CD4-positive, alpha-beta memory T cell (primary cell): ENCODE measurements around the gene FBRSL1. TPM values are rescaled to one million over a fixed set of nuclear protein-coding genes. Genes with fewer than 3 reads are reported as not detected.
A peak's percentile ranks its signal among the peaks of the same experiment; 100 is the strongest.

Source experiments
- CTCF ChIA-PET: fragments of 350-600 bp; sonication (Branson Sonifier 250); formaldehyde crosslinking; loops from one replicate; lab custom pipeline; 2021; ENCODE audit warnings: inconsistent platforms; ENCODE audit not compliant: partially characterized antibody; lab: Charles Lee
- POLR2A ChIA-PET: fragments of 350-600 bp; sonication (Branson Sonifier 250); formaldehyde crosslinking; loops from one replicate; lab custom pipeline; 2021; ENCODE audit not compliant: partially characterized antibody; lab: Charles Lee
- DNase-seq, 5 donors: peaks; one replicate each; pipeline versions ENCODE4 v3.0.0 to v3.0.0-alpha.2; 2020 to 2022; ENCODE audit warnings: mixed read lengths in 1 of 5
- H3K27ac ChIP-seq: one replicate; pipeline ENCODE4 v1.7.0; 2013; ENCODE audit warnings: low read depth, low read length
- H3K27me3 ChIP-seq: 2 replicates; pipeline ENCODE4 v1.7.0; 2013; ENCODE audit warnings: mild to moderate bottlenecking, low read length, moderate library complexity; ENCODE audit not compliant: insufficient read depth
- H3K36me3 ChIP-seq: 2 replicates; pipeline ENCODE4 v1.7.0; 2013; ENCODE audit warnings: mild to moderate bottlenecking, low read length, moderate library complexity; ENCODE audit not compliant: insufficient read depth
- H3K4me1 ChIP-seq: 2 replicates; pipeline ENCODE4 v1.7.0; 2013; ENCODE audit warnings: mild to moderate bottlenecking, low read length, moderate library complexity; ENCODE audit not compliant: insufficient read depth
- H3K4me3 ChIP-seq, 2 donors: one replicate each; pipeline ENCODE4 v1.7.0; 2013; ENCODE audit warnings: low read length in 2 of 2, mild to moderate bottlenecking in 1 of 2
- H3K9me3 ChIP-seq, 2 donors: one replicate each; pipeline ENCODE4 v1.7.0; 2013; ENCODE audit warnings: low read length in 2 of 2, control low read depth in 1 of 2; ENCODE audit not compliant: control insufficient read depth in 1 of 2
- H3K27ac Mint-ChIP-seq, 7 donors: one replicate each; pipeline ENCODE4 v1.8.0; 2020 to 2021; ENCODE audit warnings: mixed read lengths in 7 of 7, mild to moderate bottlenecking in 6 of 7, inconsistent platforms in 3 of 7, moderate library complexity in 3 of 7
- H3K27me3 Mint-ChIP-seq, 2 donors: one replicate each; pipeline ENCODE4 v1.8.0; 2020 to 2021; ENCODE audit warnings: mixed read lengths in 2 of 2
- H3K36me3 Mint-ChIP-seq, 2 donors: one replicate each; pipeline ENCODE4 v1.8.0; 2020 to 2021; ENCODE audit warnings: mixed read lengths in 2 of 2, inconsistent platforms in 1 of 2, mild to moderate bottlenecking in 1 of 2
- H3K4me1 Mint-ChIP-seq, 4 donors: one replicate each; pipeline ENCODE4 v1.8.0; 2020 to 2021; ENCODE audit warnings: mixed read lengths in 4 of 4, mild to moderate bottlenecking in 1 of 4
- H3K4me3 Mint-ChIP-seq, 8 donors: one replicate each; pipeline ENCODE4 v1.8.0; 2020 to 2021; ENCODE audit warnings: mixed read lengths in 8 of 8, mild to moderate bottlenecking in 7 of 8, moderate library complexity in 6 of 8, inconsistent platforms in 3 of 8
- H3K9me3 Mint-ChIP-seq, 8 donors: one replicate each; pipeline ENCODE4 v1.8.0; 2020 to 2021; ENCODE audit warnings: mixed read lengths in 8 of 8, mild to moderate bottlenecking in 5 of 8, inconsistent platforms in 3 of 8, moderate library complexity in 1 of 8
- intact Hi-C: fragments of 100-400 bp; cut with micrococcal nuclease; formaldehyde crosslinking; loops from one replicate; pipeline ENCODE4 v1.15.1; 2023
- polyA plus RNA-seq, 2 donors: library from polyadenylated mRNA; unstranded; fragments of 300-500 nt; fragmentation: Illumina TruSeq; gene quantifications; one replicate each; pipeline ENCODE4 v1.2.3, GENCODE V29; 2021
- total RNA-seq, 2 experiments: library from RNA; stranded (reverse); gene quantifications; one replicate each; pipeline ENCODE4 v1.2.3, GENCODE V29; 2021

Gene FBRSL1
- total and polyA plus RNA-seq, 4 experiments from 2014 or later: 3.1 to 101 (median 97.3) TPM; not detected in 1

DNA sequence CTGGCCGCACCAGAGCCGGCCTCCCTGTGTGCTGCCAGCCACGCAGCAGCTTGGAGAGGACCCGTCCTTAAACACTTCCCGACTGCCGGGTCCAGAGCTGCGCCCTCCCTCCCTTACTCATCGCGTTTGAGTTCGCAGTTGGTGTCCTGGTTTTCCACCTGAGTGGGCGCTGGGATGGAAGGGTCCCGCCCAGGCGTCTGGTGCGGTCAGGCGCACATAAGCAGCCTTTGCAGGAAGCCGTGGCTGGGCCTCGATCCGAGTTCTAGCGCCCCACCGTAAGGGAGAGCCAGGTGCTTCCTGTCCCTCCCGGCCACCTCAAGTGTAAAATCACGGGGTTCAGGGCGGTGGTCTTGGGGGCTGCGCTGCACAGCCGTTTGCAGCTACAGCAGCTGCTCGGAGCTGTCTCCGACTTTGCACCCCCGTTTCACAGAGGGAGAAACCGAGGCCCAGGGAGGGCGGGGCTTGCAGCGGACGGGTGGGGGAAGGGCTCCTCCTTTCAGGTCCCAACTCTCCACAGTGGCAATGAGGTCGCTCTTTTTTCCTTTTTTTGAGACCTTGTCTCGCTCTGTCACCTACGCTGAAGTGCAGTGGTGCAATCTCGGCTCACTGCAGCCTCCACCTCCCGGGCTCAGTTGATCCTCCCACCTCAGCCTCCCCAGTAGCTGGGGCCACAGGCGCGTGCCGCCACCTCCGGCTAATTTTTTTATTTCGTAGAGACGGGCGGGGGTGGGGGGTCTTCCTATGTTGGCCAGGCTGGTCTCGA is 69.1 kb downstream of the FBRSL1 start:
- Mint-ChIP-seq H3K4me3 (peak overlapping the region; percentile 72 to 83 (median 78)), H3K27me3 (peaks cover 0 to 2% of the 10 kb centered on the region in 2 donors), H3K9me3 (no peaks in the 10 kb centered on the region), H3K4me1 (peaks cover 8 to 32% (median 15%) of the 10 kb centered on the region in 4 donors), H3K27ac (peak overlapping the region in 1 of 7 donors; percentile 47), H3K36me3 (peaks cover 0 to 6% of the 10 kb centered on the region in 2 donors)
- no peak overlapping the region for H3K27ac ChIP-seq
- no peaks in the 10 kb centered on the region for H3K9me3 ChIP-seq
- peak overlapping the region in 1 of 2 donors; percentile 32 for H3K4me3 ChIP-seq
- H3K27me3 ChIP-seq: no peaks in the 10 kb centered on the region
- intact Hi-C loops: no loop called here
- POLR2A ChIA-PET: interaction anchor here (0.8 to 1.3 kb wide), 2 partner anchors 10 to 36 kb away, joined by 3 to 4 read pairs; no protein-coding TSS in a partner anchor
- peaks cover 24% of the 10 kb centered on the region for H3K4me1 ChIP-seq
- H3K36me3 ChIP-seq: no peaks in the 10 kb centered on the region
- peak in 2 of 5 donors; percentile 13 to 16 for DNase-seq
- CTCF ChIA-PET: no interaction called here

DNA sequence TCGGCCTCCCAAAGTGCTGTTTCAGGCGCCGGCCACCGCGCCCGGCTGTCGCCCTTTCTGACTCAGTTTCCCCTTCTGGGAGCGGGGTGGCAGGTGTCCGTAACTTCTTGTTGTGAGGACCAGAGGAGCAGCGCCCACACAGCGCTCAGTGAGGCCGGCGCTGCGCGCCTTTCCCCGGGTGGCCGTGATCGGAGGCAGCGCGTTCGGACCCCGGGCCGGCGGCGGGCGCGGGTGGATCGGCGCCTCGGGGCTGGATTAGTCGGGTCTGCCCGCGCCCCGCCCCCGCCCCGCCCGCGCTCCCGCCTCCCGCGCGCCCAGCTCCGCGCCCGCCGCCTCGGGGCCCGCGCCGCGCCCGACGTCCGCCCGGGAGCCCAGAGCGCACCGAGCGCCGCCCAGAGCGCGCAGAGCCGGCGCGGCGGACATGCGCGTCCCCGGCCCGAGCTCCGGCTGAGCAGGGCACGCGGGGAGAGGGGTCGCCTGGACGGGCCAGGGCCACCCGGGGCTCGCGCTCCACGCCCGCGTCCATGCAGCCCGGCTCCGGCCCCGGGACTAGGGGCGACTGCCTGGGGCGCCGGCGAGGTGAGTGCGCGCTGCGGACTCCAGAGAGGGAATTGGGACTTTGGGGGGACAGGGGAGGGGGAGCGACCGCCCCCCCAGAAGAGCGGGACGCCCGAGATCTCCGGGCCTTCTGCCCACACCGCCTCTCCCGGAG is 69.9 kb downstream of the FBRSL1 start:
- POLR2A ChIA-PET: no interaction called here
- Mint-ChIP-seq H3K36me3 (peaks cover 0 to 6% of the 10 kb centered on the region in 2 donors), H3K9me3 (no peaks in the 10 kb centered on the region), H3K27me3 (peaks cover 0 to 2% of the 10 kb centered on the region in 2 donors), H3K4me3 (peak overlapping the region in 7 of 8 donors; percentile 72 to 83 (median 79)), H3K27ac (peak overlapping the region in 1 of 7 donors; percentile 47), H3K4me1 (peaks cover 8 to 32% (median 15%) of the 10 kb centered on the region in 4 donors)
- Histone ChIP-seq H3K4me3 (peak overlapping the region in 1 of 2 donors; percentile 32), H3K36me3 (no peaks in the 10 kb centered on the region), H3K27me3 (no peaks in the 10 kb centered on the region), H3K9me3 (no peaks in the 10 kb centered on the region), H3K4me1 (peaks cover 24% of the 10 kb centered on the region), H3K27ac (no peak overlapping the region)
- intact Hi-C loops: no loop called here
- CTCF ChIA-PET: no interaction called here
- DNase-seq: peak in 3 of 5 donors; percentile 33 to 37 (median 37)

DNA sequence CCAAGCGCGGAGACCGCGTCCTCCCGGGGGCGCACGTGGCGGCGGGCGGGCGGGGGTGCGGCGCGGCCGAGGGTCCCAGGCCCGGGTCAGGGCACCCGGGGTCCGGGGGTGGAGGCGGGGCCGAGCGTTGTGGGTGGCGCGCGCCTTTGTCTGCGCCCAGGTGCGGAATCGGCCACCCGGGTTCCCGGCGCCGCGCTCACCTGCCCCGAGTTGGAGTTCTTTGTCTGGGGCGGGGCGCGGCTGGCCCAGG is 70.3 kb downstream of the FBRSL1 start:
- intact Hi-C loops: no loop called here
- POLR2A ChIA-PET: no interaction called here
- no peak overlapping the region for H3K4me3 Mint-ChIP-seq

DNA sequence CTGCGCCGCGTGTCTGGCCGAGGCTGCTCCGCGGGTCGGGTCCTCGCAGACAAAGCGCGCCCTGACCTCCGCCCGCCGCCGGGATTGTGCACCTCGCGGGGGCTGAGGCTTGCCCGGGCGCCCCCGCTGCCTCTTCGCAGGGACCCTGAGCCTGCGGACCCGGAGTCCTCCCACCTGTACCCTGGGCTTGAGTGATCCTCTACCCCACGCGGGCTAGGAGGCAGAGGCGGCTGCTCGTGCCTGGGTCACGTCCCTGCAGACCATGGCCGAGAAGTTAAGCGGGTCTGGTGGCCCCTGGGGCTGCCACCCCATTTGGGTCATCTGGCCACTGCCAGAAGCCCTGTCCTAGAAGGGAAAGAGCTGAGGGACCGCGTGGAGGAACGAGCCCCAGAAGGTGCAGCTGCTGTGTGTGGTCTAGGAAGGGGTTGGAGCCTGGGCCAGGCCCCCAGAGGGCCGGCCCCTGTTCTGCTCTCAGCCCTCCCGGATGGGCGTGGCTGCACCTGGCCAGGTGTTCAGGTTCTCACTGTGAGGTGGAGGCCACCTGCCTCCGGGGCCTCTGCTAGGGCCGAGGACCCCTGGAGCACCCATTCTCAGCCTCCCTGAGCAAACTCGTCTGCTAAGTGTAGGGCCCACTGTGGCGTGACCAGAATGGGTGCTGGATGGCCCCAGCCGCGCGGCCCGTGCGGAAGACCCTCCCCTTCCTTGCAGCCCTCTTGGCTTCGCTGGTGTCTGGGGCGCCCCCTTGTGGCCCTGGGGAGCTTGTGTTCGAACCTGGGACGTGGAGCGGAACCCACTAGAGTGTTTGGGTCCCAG is 70.9 kb downstream of the FBRSL1 start:
- Histone ChIP-seq H3K4me3 (peak overlapping the region in 1 of 2 donors; percentile 19), H3K27ac (no peak overlapping the region), H3K4me1 (peaks cover 24% of the 10 kb centered on the region), H3K27me3 (no peaks in the 10 kb centered on the region), H3K36me3 (no peaks in the 10 kb centered on the region), H3K9me3 (no peaks in the 10 kb centered on the region)
- Mint-ChIP-seq H3K36me3 (peaks cover 0 to 16% of the 10 kb centered on the region in 2 donors), H3K4me3 (peak overlapping the region; percentile 54 to 80 (median 70)), H3K4me1 (peaks cover 8 to 36% (median 15%) of the 10 kb centered on the region in 4 donors), H3K27ac (peak overlapping the region in 2 of 7 donors; percentile 18 to 30), H3K9me3 (no peaks in the 10 kb centered on the region), H3K27me3 (peaks cover 0 to 2% of the 10 kb centered on the region in 2 donors)
- ChIA-PET CTCF (interaction anchor here (0.6 to 1.6 kb wide), 9 partner anchors 9 to 452 kb away, joined by 3 to 10 read pairs (median 3); no protein-coding TSS in a partner anchor), POLR2A (interaction anchor here (1.3 kb wide), 1 partner anchor 146 kb away, joined by 3 read pairs; no protein-coding TSS in a partner anchor)
- intact Hi-C loops: loop anchor here (1.0 kb wide), 1 partner anchor 71 kb away; the partner anchor contains the start of gene FBRSL1
- peak; percentile 63 to 74 (median 68) for DNase-seq

More for the DNA sequence above, 70.3 kb downstream of the FBRSL1 start:
- Histone ChIP-seq H3K27ac (no peak overlapping the region), H3K4me3 (peak overlapping the region in 1 of 2 donors; percentile 19), H3K4me1 (peaks cover 24% of the 10 kb centered on the region), H3K27me3 (no peaks in the 10 kb centered on the region), H3K36me3 (no peaks in the 10 kb centered on the region), H3K9me3 (no peaks in the 10 kb centered on the region)
- no peak overlapping the region for H3K27ac Mint-ChIP-seq
- peak in 2 of 5 donors; percentile 21 to 25 for DNase-seq
- peaks cover 0 to 11% of the 10 kb centered on the region in 2 donors for H3K36me3 Mint-ChIP-seq
- H3K9me3 Mint-ChIP-seq: no peaks in the 10 kb centered on the region
- peaks cover 8 to 37% (median 15%) of the 10 kb centered on the region in 4 donors for H3K4me1 Mint-ChIP-seq
- CTCF ChIA-PET: interaction anchor here (0.9 to 1.6 kb wide), 5 partner anchors 16 to 452 kb away, joined by 3 to 10 read pairs (median 3); no protein-coding TSS in a partner anchor
- H3K27me3 Mint-ChIP-seq: peaks cover 0 to 2% of the 10 kb centered on the region in 2 donors

Other genes with a start within 250 kb of the FBRSL1 start
- not detected for gene GALNT9, start 160.6 kb upstream of the FBRSL1 start, total RNA-seq
- under 1 TPM in 1 of 2 donors, not detected in 1; 0.61 TPM for gene GALNT9, start 160.6 kb upstream of the FBRSL1 start, polyA plus RNA-seq
- gene LRCOL1, start 120.4 kb downstream of the FBRSL1 start, total RNA-seq: not detected
- not detected for gene LRCOL1, start 120.4 kb downstream of the FBRSL1 start, polyA plus RNA-seq
- not detected for gene P2RX2, start 128.6 kb downstream of the FBRSL1 start, total RNA-seq
- gene P2RX2, start 128.6 kb downstream of the FBRSL1 start, polyA plus RNA-seq: not detected
- 10 to 100 TPM; 69.5 to 75.4 TPM for gene POLE, start 197.2 kb downstream of the FBRSL1 start, total RNA-seq
- 1 to 10 TPM; 2.2 to 6.3 TPM for gene POLE, start 197.2 kb downstream of the FBRSL1 start, polyA plus RNA-seq
- 1 to 10 TPM; 4.2 to 7.2 TPM for gene PXMP2, start 197.4 kb downstream of the FBRSL1 start, total RNA-seq
- 10 to 100 TPM; 12.9 to 23.9 TPM for gene PXMP2, start 197.4 kb downstream of the FBRSL1 start, polyA plus RNA-seq
- 10 to 100 TPM; 23.8 to 28.1 TPM for gene PGAM5, start 220.7 kb downstream of the FBRSL1 start, total RNA-seq
- gene PGAM5, start 220.7 kb downstream of the FBRSL1 start, polyA plus RNA-seq: 10 to 100 TPM in 1 of 2 donors, 1 to 10 TPM in 1; 7.2 to 29.7 TPM